HG03520 (cell line): ENCODE data around the gene CHN2.
A peak's percentile ranks its signal among the peaks of the same experiment; 100 is the strongest.
"Not testable (repeated sequence)": the region's sequence is repeated elsewhere in the genome, so short reads cannot be mapped to it uniquely, and the experiment has no call there.

Experiments
- ATAC-seq: cut with Tn5 transposase; IDR thresholded peaks from one replicate; pipeline ENCODE4 v1.9.1; 2021; ENCODE audit warnings: mild to moderate bottlenecking, moderate library complexity; ENCODE audit not compliant: unreplicated experiment

CHN2 gene

DNA sequence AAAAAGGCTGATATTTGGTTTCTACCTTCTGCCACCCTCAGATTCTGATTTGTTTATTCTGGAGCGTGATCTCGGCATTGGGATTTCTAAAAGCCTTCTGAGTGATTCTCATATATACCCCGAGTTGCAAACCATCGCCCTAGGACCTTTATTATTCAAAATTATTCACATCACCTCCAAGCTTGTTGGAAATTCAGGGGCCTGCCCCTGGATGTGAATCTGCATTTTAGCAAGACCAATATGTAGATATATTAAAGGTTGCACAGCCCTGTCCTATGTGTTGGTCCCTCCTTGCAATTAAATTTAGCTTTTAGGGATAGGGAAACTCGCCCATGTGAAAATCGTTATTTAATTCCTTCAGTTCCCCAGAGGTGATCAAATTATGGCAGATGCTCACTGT, 9.0 kb upstream of the CHN2 start:
- no peak for ATAC-seq

DNA sequence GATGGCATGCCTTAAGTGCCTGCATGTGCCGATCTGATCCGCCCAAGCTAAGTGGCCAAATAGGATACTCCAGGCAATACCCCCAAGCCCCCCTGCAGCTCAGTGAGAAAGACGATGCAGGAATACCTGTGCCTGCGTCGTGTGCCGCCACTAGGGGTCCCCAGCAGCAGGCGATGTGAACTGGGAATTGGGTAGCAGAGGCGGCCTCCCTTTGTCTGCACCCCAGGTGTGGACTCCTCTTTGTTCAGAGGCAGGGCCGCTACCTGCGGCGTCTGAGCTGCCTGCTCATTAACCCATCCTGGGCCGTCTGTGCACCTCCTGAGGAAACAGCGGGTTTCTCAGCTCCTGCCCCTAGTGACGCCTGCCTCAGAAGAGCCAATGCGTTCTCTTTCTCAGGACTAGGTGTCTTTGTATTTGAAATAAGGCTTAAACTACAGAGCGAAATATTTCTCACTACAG, 4.8 kb upstream of the CHN2 start:
- peak; percentile 51 for ATAC-seq

DNA sequence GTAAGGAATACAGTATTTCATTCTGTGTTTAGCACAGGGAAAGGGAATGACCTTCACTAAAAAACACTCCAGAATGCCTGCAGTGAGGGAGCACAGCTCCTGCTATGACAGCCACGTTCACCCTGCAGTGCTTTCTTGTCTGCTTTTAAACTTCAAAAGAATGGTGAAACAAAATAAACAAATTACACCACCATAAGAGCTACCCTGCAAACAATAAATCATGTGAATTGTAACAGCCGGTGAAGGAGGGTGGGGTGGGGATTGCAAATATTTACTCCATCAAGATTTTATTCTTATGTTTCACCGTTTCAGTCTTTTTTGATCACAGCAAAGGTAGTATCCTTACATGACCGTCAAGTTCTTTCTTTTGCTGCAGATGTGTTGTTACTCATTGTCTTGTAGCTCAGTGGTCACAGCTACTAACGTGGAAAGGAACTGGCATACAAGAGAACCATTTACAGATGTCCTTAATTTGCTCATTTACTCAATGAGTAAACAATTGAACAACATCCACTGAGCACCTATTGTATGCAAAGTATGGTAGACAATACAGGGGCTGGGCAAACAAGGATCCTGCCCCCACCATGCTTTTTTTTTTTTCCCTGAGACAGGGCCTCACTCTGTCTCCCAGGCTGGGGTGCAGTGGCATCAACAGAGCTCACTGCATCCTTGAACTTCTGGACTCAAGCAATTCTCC, 4.1 kb upstream of the CHN2 start:
- ATAC-seq, result no peak

DNA sequence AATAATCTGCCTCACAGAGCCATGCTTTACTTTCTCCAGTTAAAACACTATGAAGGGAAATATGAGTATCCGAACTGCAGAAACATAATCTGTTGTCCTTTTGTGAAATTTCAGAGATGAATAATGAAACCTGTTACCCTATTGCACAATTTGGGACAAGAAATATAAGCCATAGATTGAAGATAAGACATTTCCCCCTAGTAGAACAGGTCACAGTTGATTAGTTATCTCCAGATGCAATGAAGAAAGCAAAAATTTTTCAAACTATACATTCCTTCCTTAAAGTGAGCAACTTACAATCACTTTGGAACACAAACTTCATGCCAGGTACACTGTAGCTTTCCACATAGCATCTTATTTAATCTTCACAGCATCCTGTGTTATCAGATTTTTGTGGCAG, 2.3 kb upstream of the CHN2 start:
- no peak for ATAC-seq

DNA sequence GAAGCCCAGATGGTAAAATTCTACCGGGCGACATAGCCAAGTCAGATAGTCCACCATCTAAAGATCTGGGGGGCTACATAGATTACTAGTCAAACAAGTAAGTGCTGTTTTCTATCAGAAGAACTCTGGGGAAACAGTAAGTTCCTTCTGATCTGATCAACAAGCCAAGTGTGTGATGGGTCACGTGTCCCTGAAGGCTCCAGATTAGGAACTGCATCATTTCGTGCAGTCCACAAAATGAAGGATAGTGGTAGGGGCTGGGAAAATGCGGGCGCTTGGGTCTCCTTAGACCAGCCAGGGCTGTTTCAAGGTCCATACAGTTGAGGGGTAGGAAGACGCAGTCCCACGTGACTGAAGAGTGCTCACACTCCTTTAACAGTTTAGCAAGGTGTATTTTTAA, 1.8 kb upstream of the CHN2 start:
- ATAC-seq, result no peak

DNA sequence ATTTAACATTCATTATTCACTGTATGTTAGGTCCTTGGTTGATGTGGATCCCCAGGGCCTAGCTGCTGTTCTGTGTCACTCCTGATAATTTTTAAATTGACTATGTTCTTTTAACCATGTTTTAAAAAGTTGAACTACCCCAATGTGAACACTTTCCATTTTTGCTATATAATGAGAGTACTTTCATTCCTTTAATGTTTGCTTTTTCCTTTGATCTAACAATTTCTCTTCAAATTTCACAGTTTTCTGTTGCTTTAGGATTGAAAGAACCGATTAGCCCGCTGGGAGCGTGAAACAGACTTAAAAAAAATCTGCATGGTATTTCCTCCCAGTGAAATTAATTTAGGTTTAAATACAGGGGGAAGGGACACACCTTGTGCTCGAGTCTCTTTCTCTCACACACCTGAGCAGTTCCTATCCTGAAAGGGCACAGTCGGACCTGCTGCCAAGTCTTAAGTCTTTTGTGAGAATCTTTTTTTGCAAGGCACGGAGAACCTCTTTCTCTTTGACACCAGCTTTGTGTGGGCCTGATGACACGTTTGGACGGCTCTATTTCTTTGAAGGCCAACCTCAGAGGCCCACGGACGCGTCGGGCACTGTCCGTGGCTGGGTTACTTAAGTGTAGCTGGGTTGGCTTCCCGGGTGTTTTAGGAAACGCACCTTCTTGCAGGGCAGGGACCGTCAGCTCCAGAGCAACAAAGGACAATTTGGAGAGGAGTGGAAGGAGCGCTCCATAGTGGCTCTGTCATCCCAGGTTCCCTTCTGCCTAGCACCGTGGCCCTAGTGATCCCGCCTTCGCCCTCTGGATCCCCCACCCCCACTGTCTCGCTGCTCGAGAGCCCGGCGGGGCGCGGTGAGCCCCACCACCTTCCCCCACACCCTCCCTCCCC, 1.0 kb upstream of the CHN2 start:
- ATAC-seq, result no peak

DNA sequence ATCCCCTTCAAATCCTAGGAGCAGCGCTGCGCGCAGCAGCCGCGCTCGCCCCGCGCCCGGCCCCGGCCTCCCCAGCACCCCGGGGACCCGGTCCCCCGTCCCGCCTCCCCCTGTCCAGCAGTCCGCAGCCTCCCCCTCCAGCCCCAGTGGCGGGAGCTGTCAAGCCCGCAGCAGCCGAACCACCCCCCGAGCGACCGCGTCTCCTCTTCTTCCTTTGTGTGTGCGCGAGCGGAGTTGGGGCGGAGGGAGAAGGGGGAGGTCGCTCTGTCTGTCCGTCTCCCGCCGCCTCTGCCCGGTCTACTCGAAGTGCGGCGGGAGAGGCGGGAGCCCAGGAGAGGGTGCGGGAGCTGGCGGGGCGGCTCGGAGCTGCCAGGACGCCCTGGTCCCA, 375 bp upstream of the CHN2 start:
- ATAC-seq, result no peak

DNA sequence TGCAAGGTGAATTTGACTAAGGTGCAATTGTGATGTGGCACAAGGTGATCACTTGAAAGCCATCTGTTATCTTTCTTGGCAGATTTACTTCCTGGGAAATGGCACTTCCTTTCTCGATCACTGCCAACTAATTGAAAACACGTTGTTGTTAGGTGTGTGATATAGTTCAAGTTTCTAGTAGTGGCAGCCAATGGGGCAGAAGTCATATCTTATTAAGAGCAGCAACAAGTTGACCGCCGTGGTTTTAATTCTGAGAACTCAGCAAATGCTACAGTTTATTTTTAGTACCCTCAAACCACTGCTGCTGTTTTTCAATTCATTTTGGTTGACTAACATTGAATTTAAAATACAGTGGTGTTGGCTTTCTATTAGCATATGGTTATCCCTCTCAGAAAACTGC, 1.6 kb downstream of the CHN2 start:
- no peak for ATAC-seq

DNA sequence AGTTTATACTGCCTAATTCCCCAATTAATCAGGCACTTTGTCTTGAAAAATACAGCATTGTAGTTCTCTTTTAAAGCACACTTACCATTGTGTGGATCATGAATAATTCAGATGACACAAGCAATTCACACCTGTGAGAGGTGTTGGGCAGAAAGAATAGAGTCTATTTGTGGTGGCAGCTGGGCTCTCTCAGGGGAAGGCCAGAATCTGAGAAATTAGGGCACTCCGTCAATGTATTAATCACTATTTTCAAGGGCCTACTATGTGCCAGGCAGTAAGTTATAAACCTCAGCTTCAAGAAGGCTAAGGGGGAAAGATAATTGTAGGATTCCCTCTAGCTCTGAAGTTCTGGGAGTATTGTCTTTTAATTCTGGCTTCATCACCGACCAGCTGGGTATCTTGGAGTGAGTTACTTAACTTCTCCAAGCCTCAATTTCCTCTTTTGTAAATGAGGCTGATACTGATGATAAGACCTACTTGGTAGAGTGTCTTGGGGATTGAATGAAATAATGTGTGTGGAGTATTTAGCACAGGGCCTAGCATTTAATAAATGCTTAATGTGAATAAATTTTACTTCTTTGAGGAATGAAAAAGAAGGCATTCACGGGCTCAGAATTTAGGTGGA, 2.5 kb downstream of the CHN2 start:
- no peak for ATAC-seq

DNA sequence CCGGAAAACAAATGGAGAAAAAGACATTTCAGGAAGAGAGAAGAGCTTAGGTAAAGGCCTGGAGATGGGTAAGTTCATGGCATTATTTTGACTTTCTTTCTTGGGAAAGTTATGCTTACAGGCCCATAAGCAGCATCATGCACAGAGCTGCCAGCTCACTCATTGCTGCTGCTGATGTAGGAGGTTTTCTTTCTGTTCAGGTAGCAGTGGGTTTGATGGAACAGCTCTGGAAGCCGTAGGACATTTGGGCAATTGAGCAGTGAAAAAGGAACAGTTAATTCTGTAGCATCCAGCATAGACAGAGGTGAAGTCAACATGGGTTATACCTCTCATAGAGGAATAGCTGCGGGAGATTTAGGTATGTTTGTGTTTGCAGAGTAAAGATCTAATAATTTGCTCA, 3.3 kb downstream of the CHN2 start:
- ATAC-seq, result no peak

DNA sequence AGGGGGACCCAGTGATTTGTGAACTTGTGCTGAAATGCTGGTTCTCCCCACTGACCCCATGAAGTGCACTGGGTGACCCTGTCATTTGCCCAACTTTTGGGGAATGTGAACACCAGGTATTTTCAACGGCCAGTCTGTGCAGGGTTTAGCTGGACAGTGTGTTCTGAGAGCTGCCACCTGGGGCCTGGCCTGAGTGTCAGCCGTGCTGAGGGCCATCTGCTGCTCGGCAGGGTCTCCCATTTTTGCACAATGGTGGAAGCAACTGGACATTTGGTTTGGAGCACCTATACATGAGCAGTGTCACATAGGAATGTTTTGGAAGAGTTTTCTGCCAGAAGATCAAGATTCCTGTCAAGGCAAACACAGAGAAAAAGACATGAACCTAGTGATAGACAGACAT, 5.2 kb downstream of the CHN2 start:
- no peak for ATAC-seq

DNA sequence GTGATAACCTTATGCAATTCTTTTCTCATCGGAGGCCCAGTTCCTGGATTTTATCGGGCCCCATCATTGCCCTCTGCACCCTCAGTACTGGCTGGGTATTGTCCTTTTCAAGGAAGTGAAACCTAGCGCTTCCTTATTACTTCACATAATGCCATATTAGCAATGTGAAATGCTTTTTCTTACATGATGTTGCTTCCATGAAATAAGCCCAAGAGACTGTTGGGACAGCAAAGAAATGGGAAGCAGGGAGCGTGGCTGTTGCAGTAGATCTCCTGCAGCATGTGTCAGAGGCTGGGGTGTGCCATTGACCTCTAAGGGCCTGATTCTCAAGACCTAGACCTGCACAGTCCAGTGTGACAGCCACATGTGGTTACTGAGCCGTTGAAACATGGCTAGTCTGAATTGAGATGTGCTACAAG, 8.1 kb downstream of the CHN2 start:
- no peak for ATAC-seq

DNA sequence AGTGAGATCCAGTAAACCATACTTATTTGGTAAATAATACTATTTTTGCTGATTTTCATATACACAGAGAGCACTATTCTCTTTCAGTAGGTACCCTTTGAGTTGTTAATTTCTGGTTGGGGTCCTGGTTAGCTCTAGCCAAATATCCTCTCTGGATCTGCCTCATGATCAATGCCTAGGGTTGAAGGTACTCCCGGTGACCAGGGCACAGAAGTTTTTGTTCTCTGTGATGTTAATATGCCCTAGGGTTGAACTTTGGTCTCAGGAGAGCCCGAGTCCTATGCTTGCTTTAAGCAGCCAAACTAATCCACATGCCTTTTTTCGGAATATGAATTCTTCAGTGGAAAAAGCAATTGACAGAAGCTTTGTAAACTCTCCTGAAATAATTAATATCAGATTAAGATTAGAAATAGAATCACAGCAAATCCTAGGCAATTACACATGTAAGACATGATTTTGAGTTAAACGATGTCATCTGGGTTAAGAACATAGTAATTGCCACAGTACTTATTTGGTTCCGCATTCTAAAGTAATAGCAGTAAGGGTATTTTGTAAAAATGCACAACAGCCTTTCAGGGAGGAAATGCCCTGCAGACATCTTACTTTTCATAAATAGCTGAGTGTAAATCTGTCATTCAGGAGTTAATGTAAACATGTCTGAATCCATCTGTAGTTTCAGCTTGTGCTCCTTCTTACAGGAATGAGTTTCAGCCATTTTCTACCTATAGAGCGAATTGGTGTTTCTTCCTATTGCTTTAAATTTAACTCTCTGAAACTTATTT, 10.1 kb downstream of the CHN2 start:
- ATAC-seq, result no peak

DNA sequence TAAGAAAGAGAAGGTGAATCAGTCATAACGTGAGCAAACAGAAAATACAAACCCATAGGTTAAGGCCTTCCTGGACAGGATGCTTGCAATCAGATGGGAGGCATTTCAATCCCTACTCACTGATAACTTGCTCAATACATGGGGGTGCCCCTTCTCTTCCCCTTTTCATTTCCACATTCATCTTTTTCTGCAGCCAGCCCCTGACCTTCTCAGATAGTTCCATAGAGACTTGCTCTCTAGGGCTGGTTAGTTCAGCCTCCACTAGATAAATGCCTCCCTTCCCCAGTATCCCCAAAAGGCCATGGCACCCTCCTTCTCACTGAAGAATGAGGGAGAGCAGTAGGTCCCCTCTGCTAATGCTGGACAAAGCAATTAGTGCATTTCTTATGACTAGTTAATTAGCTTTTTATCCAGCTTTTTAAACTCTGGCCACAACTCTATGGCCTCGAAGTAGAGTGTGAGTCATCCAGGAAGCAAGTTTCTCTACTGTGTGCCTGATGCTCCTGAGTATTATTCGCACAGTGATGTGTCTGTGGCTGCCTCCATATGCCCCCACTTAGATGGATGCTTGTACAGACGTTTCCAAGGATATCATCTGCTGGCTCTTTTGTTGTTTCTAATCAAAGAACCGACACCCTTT, 12.7 kb downstream of the CHN2 start:
- ATAC-seq, result no peak

DNA sequence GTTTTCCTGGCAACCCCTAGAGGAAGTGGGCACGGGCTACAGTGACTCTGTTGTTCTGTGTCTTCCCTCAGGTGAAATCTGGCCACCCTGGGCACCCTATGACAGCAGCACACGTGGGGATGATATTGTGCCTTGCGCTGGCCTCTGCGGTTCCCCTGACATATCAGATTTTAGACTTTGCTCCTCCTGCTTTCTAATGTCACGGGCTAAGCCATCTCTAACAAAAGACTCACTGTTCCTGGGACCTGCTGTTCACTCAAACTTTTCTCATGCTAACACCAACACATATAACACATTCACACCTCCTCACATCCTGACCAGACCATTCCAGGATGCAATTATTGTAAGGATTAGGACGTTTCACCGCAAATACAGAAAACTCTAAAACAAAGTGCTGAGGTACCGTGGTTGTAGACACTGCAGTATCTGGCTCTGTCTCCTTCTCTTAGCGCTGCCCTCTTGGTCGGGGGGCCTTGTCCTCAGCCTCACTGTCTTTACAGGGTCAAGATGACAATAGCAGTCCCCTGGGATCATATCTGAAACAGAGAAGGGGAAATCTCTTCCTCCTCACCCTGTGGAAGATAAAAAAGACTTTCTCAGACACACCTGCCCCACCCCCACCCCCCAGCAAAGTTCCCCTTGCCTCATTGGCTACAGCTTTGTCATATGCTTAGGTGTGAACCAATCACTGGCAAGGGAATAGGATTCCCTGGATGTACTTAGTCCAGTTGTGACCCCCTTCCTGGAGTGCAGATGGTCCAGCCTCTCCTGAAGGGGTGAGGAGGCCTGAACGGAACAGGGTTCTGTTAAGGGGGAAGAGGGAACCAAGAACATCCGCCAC, 14.1 kb downstream of the CHN2 start:
- no peak for ATAC-seq

DNA sequence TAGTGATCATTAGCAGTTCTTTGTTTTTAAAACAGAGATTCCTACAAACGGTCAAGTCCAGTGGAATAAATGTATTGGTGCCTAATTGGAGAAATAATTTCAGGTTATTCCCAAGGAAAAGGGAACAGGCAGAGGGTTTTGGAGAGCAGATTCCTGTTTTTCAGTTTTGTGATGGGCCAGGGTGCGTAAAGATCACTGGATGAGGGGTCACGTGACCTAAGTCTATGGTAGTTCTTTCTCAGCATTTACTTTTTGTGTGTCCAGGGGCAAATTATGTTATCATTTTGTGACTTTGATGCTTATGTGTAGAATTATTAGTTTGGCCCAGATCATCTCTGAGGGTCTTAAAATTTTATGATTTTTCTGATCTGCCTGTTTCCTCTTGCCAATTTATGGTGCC, 15.2 kb downstream of the CHN2 start:
- ATAC-seq, result no peak

DNA sequence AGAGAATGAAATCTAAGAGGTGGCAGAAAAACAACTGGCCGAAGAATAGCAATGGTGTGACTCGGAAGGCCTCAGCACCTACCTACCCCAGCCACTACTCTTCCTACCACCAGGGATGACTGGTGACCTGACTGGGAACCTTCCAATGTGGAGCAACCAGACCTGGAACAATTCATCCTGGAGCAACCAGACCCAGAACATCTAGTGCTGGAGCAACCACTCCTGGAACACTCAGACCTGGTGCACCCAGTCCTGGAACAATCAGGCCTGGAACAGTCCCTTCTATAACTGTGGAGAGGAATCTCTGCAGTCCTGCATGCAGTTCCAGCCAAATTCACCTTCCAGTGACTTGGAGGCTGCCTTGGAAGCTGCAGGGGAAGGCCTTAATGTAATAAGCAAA, 18.2 kb downstream of the CHN2 start:
- ATAC-seq, result not testable (repeated sequence)

DNA sequence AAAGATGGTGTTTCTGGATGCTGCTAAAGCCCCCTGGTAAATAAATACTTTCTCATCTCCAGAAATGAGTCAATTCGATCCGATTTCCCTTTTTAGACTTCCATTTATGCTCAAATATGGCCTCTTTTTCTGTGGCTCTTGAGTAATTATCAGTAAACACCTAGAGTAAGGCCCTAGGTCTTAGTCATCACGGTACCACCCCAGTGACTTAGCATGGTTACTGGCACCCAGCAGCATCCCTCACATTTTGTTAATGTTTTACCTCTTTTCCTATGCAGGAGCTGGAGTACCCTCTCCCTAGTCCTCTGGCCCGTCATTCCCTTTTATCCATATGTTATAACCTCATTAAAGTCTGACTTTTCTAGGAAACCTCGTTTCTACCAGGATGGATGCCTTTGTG, 19.5 kb downstream of the CHN2 start:
- ATAC-seq, result no peak

DNA sequence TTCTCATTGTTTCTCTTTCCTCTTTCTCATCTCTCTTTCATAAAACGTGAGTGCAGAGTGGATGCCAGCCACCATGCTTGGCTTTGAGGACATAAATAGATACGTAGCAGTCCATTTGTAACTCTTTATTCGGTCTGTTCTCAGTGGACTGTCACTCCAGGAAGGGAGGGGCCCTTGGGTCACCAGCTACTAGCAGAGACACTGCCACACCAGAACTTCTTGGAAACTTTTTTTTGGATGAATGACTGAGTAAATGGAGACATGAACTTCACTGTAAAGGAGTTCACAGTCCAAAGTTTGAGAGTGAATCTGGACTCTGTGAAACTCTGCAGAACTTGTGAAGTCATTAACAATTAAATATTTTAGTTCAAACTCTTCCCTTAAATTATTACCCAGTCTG, 20.2 kb downstream of the CHN2 start:
- no peak for ATAC-seq

DNA sequence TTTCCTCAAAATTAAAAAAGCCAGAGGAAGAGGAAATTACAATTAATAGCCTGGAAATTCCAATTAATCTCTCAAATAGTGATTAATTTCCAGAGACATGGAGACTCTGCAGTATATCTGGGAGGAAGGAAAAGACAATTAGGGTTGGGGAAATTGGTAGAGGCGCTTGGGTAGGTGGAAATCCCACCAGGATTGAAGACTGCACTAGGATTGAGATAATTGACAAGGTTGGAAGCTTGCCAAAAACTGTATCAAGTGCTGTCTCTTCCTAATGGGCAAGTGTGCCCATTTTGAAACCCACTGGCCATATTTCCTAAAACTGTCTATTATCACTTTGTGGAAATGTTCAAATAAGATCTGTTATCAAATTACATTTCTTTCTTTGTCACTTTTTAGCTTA, 21.6 kb downstream of the CHN2 start:
- no peak for ATAC-seq
